Astrocyte of the hippocampus (primary cell): ENCODE measurements around the gene SMCO1.
"Not testable (repeated sequence)": the region's sequence is repeated elsewhere in the genome, so short reads cannot be mapped to it uniquely, and the experiment has no call there.

ENCODE experiments used
- DNase-seq: peaks from one replicate; pipeline ENCODE4 v3.0.0; 2011; ENCODE audit warnings: low read depth, low spot score

The SMCO1 gene

GRCh38 chr3:196514913-196515621 lies at the start of gene SMCO1:
Gene SMCO1, minus strand, starts transcription at chr3:196515346. Its CDS starts 137 bp downstream, at chr3:196515209.
- DNase-seq, result no peak

GRCh38 chr3:196563721-196564225 lies 48.6 kb upstream of the SMCO1 start:
- DNase-seq, result peak; percentile 14

- no peak for DNase-seq
These were observed 44.7 kb upstream of the SMCO1 start for GRCh38 chr3:196559826-196560225.

GRCh38 chr3:196558476-196558875 lies 43.3 kb upstream of the SMCO1 start:
- no peak for DNase-seq

GRCh38 chr3:196557236-196557635 lies 42.1 kb upstream of the SMCO1 start:
- DNase-seq, result no peak

- DNase-seq, result no peak
These were observed 40.1 kb upstream of the SMCO1 start for GRCh38 chr3:196555295-196555694.

GRCh38 chr3:196554205-196554604 lies 39.1 kb upstream of the SMCO1 start:
- no peak for DNase-seq

GRCh38 chr3:196553551-196553950 lies 38.4 kb upstream of the SMCO1 start:
- no peak for DNase-seq

GRCh38 chr3:196552253-196552652 lies 37.1 kb upstream of the SMCO1 start:
- no peak for DNase-seq

- not testable (repeated sequence) for DNase-seq
These were observed 35.0 kb upstream of the SMCO1 start for GRCh38 chr3:196550172-196550571.

- not testable (repeated sequence) for DNase-seq
These were observed 34.2 kb upstream of the SMCO1 start for GRCh38 chr3:196549312-196549711.

GRCh38 chr3:196547067-196547466 lies 31.9 kb upstream of the SMCO1 start:
- no peak for DNase-seq

- DNase-seq, result no peak
These were observed 31.4 kb upstream of the SMCO1 start for GRCh38 chr3:196546537-196546936.

- no peak for DNase-seq
These were observed 29.4 kb upstream of the SMCO1 start for GRCh38 chr3:196544491-196544992.

- DNase-seq, result no peak
These were observed 26.7 kb upstream of the SMCO1 start for GRCh38 chr3:196541684-196542445.

- DNase-seq, result peak; percentile 17
These were observed 22.3 kb upstream of the SMCO1 start for GRCh38 chr3:196537319-196537984.

GRCh38 chr3:196533260-196533681 lies 18.1 kb upstream of the SMCO1 start:
- peak; percentile 10 for DNase-seq

- no peak for DNase-seq
These were observed 16.3 kb upstream of the SMCO1 start for GRCh38 chr3:196531418-196531817.

- DNase-seq, result peak; percentile 87
These were observed 13.6 kb upstream of the SMCO1 start for GRCh38 chr3:196528639-196529233.

- DNase-seq, result no peak
These were observed 10.0 kb upstream of the SMCO1 start for GRCh38 chr3:196525141-196525540.

GRCh38 chr3:196524527-196524926 lies 9.4 kb upstream of the SMCO1 start:
- no peak for DNase-seq

GRCh38 chr3:196523841-196524240 lies 8.7 kb upstream of the SMCO1 start:
- DNase-seq, result no peak
